ENCODE data around the gene LAMB3.

LAMB3 gene

DNA sequence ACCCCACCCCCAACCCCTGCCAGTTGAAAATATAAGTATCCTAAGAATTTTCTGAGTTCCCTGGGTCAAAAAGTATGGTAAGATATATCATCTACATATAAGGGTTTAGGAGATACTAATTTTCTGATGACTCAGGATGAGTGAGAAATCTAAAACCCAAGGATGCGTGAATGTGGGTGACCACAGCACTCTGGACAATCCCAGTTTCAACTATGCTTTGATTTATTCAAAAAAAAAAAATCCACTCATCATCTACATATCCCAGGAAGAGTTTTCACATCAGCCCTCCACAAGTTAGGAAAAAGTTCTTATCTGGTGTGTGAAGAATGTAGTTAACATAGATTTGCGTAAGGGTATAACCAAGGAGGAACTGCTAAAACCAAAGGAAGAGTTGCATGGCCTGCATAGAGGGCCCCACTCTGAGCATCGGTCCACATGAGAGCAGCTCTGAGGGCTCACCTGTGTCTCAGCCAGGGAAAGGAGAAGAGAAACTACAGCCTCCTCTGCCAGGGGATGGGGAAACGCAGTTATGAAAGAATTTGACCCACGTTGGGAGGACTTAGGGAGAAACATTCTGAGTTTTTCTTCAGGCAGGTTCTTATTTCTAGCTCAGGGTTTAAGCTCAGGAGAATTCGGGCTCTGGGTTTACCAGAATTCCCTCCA, 18.8 kb downstream of the LAMB3 start:
- DNase-seq (ENCODE audit: low spot score): no peak

DNA sequence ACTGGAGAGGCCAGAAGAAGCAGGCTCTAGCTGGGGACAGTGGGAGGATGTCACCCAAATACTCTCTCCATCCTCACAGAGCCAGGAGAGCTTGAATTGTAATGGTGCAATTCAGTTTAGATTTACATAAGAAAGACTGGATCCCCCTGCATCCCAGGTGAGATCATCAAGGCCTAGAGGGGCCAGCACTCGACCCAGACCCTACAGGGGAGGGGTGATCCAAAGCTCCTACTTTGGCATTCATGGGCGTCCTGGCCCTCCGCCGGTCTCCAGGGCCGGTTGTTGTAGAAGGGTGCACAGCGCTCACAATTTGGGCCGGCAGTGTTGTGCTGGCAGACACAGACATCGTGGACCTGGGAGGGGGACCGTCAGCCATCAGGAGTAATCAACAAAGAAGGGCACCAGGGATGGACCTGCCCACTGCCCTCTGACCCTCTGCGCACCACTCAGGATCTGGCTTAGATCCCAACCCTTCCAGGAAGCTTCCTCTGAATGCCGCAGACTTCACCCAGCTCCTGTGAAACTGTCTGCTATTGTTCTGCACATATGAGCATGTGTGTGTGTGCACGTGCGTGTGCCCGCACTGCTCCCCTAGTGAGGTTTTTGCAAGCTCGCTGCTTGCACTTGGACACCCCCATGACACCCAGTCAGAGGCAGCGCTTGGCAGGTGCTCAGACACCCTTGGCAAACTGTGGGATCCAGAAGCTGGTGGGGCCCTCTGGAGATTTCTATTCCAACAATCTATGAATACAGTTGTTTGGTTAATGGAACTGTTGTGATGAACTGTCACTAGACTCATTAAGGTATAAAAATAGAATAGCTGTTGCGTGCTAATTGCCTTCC, 21.6 kb downstream of the LAMB3 start:
- no peak for DNase-seq (ENCODE audit: low spot score)

GRCh38 chr1:209629621-209630382, 22.4 kb downstream of the LAMB3 start:
- no peak for DNase-seq (ENCODE audit: low spot score)

GRCh38 chr1:209628618-209629299, 23.5 kb downstream of the LAMB3 start:
- DNase-seq (ENCODE audit: low spot score): no peak

DNA sequence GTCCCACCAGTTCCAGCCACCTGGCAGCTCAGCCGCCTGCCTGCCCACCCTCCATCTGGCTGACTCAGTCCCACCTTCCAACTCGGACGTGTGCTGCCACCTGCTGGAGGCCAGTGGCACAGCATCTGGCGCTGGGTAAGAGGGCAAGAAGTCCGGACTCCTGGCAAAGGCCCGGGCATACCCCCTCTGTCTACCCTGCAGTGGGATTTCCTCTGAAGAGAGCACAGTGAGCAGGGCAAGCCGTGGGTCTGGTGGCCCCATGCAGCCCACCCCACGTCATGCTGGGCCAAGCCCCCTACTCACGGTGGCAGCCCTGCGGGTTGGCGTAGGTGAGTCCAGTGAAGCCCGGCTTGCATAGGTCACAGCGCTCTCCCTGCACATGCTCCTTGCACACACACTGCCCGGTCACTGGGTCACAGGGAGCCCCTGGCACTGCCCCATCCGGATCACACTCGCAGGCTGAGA, 24.5 kb downstream of the LAMB3 start:
- peak; percentile 83 for DNase-seq (ENCODE audit: low spot score)

DNA sequence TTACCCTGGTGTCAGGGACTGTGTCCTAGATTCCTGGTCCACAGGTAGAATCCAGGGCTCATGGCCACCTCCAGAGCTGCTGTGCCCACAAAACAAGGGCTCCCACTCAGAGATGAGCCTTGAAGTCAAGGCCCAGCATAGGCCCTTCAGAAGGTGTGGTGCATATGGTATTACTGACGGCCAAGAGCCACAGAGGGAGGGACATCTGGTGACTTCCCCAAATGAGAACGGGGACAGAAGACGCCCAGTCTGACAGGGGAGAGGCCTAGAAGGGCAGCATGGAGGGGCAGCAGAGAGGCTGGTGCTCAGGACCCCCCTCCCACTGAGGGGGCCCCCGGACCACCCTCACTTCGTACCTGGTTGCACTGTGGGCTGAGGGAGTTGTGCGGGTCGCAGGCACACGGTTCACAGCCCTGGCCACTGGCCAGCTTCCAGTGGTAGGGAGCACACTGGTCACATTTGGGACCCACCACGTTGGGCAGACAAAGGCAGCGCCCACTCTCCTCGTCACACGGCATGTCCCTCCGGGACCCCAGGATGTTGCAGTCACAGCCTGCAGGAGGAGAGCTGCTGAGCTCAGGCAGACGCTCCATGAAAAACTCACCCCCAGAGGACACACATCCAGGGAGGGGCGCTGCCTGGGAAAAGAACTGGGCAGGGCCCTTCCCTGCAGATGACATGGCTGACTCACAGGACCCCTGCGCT, 25.0 kb downstream of the LAMB3 start:
- no peak for DNase-seq (ENCODE audit: low spot score)

DNA sequence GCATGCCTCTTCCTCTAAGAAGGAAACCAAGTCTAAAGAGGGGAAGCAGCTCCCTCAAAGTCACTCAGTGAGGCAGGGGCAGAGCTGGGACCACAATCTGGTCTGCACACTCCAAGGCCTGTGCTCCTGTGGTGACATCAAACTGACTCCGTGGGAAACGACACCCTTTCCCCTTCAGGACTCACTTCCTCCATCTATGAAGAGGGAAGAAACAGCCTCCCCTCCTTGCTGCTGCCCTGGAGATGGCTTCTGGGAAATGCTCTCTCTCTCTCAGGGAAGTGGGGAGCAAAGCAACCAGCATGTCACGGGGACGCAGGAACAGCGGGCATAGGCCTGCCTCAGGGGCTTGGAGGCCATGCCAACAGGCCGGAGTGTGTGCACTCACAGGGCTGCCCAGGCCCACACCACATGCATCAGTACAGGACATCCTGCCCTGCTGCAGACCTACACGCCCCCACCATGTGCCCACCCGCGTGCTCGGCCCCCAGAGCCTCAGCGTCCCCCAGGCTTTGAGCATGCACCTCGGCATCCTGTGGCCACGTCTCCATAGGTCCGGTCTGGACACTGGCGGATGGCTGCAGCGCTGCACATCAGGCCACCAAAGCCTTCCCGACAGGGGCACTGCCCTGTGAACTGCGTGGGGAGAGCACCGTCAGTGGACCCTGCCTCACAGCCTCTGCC, 25.7 kb downstream of the LAMB3 start:
- no peak for DNase-seq (ENCODE audit: low spot score)

DNA sequence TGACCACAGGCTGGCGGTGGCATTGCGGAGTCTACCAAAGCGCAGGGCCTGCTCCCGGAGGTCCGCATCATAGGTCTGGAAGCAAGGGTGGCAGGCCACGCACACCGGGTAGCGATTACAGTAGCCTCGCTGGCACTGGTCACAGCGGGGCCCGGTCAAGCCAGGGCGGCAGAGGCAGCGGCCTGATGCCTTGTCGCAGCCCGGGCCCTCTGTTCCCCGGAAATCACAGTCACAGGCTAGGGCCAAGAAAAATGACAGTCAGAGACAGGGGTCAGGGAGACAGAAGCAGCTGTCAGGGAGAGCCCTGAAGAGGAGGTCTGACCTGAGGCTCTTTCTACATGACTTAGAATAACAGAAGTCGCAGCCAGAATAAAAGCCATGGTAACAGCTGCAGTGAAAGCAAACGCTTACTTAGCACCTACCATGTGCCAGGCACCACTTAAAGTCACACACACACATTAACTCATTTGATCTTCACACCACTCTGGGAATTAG, 26.4 kb downstream of the LAMB3 start:
- DNase-seq (ENCODE audit: low spot score): no peak

GRCh38 chr1:209624558-209625549, 27.4 kb downstream of the LAMB3 start:
- DNase-seq (ENCODE audit: low spot score): no peak

DNA sequence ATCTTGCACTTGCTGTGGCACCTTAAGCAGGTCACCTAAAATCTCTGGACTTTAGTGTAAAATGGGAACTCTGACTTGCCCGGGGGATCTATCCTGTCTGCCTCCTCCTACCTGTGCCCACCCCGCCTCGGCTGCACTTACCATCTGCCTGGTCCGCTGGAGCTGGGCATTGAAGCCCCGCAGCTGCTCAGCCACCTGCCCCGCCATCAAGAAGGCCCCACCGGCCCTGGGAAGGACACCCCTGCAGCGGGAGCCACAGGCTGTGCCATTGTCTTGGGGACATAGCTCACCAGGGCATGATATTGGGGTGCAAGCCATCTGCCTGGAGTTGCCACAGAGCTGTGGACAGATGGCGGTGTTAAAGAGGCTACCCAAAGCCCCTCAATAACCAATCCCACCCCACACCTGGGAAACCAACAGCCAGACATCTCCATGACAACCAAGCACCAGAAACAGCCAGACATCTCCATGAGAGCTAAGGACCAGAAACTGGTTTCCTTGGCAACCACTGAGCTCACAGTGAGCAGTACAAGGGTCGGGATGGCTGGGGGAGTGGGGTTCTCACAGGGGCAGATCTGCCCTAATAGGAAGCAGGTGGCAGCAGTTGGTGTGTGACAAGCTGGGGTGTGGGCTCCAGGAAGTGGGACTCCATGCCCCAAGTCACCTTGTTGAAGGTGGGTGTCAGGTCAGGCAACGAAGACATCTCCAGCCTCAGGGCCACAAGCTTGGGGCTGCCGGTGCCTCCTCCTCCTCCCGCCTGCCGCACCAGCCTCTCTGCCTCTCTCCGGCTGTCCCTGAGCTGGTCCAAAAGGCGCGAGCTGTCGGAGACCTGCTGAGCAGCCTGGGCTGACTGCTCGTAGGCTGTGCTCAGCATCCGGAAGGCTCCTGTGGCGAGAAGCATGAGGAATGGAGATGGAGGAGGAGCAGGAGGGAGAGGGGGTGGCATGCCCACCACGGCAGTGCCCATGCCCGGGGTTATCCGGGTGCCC, 29.1 kb downstream of the LAMB3 start:
- DNase-seq (ENCODE audit: low spot score): no peak

GRCh38 chr1:209621741-209622655, 30.2 kb downstream of the LAMB3 start:
- no peak for DNase-seq (ENCODE audit: low spot score)

DNA sequence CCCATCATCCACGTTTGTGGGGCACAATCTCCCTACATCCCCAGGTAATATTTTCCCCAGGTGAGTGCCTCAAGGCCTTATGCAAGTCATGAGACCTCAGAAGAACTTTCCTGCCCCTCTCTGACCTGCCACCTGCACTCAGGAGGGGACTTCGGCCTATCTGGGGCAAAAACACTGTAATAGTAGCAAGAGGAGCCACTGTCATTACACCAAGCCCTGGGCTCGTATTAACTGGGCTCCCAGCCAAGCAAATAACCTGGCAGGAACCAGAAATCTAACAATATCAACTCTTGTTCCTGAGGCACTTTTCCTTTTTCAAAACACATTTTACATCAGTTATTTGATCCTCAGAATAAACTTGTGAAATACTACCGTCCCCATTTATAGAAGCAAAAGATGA, 30.9 kb downstream of the LAMB3 start:
- no peak for DNase-seq (ENCODE audit: low spot score)

- no peak for DNase-seq (ENCODE audit: low spot score)
Observed at GRCh38 chr1:209620487-209620884, 31.7 kb downstream of the LAMB3 start.

- DNase-seq (ENCODE audit: low spot score): no peak
Observed at GRCh38 chr1:209619696-209620486, 32.3 kb downstream of the LAMB3 start.

DNA sequence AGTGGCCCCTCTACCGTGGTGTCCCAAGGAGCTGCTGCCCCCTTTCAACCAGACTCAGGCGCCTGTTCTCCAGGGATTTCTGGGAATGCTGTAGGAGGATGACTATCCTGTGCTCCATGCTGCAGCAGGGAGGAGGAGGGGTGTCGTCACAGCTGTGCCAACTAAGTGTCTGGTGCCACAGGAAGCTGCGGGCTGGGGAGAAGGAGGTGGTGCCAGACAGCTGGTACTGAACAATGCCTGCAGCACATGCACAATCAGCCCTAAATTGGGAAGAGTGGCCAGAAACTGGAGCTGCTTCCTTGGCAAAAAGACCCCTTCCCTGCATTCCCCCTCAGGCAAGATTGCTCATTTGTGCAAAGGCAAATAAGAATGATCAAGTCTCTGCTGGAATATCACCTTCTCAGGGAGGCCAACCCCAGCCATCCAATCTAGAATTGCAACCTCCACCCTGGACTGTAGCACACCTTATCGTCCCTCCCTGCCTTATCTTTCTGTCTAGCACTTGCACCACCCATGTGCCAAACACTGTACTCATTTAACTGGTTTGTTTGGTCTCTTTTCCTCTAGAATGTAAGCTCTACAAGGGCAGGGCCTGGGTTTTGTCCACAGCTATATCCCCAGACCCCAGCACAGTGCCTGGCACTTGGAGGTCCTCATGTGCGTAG, 33.3 kb downstream of the LAMB3 start:
- DNase-seq (ENCODE audit: low spot score): no peak

DNA sequence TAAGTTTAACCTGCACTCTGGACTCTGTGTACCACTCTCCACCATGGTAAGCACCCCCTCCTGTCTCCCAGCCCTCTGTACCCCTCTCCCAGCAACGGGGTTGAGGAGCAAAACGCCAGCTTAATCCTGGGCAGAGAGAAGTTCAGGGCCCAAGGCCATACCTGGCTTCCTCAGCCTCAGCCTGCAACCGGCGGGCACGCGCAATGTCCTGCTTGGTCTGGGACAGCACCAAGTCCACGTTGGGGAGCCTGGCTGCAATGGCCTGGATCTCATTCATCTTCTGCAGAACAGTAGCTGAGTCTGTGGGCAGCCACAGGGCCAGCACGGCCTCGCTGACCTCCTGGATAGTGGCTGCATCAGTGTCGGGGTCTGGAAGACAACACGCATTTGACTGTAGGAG, 33.9 kb downstream of the LAMB3 start:
- no peak for DNase-seq (ENCODE audit: low spot score)

Data from D341Med (cell line).